ENCODE results near the gene MYO1D.

MYO1D gene

GRCh38 chr17:32486701-32487472, 390.0 kb downstream of the MYO1D start, which contains the start of gene CDK5R1:
CDK5R1 (plus strand) TSS chr17:32486993; CDS start chr17:32487621, 628 bp downstream.
- peak within 1 kb of the TSS; percentile 59 for H2AFZ ChIP-seq (ENCODE audit: low read depth)
- TF ChIP-seq CTCF (conservative IDR thresholded peaks at IDR 0.05; ENCODE audit: low read depth, low read length) = no peak
- H3K9ac ChIP-seq = peak within 1 kb of the TSS; percentile 14; the same call in 1 of the 2 replicates
- no peak within 1 kb of the TSS for H3K4me3 ChIP-seq (IDR thresholded peaks at IDR 0.05; ENCODE audit: insufficient read depth, low read depth, low read length)
- peaks cover 46% of the 10 kb centered on the region for H3K4me1 ChIP-seq (ENCODE audit: low read depth, poor library complexity, severe bottlenecking)
- H3K4me2 ChIP-seq = peak within 1 kb of the TSS; percentile 94
- H3K27me3 ChIP-seq (ENCODE audit: insufficient read depth, low read depth) = no peaks in the 10 kb centered on the region
- H3K36me3 ChIP-seq (ENCODE audit: insufficient read depth) = no peaks in the 10 kb centered on the region
- H4K20me1 ChIP-seq (ENCODE audit: insufficient read depth) = no peaks in the 10 kb centered on the region
- H3K79me2 ChIP-seq (ENCODE audit: insufficient read depth, low read depth) = no peaks in the 10 kb centered on the region
- no peak within 1 kb of the TSS for H3K27ac ChIP-seq

- Histone ChIP-seq H3K79me2 (ENCODE audit: insufficient read depth, low read depth) (no peaks in the 10 kb centered on the region), H3K4me2 (peak overlapping the region; percentile 19; the same call in 1 of the 2 replicates), H3K9ac (no peak overlapping the region), H3K27me3 (ENCODE audit: insufficient read depth, low read depth) (no peaks in the 10 kb centered on the region), H3K36me3 (ENCODE audit: insufficient read depth) (no peaks in the 10 kb centered on the region), H2AFZ (ENCODE audit: low read depth) (peak overlapping the region; percentile 59), H3K4me1 (ENCODE audit: low read depth, poor library complexity, severe bottlenecking) (peaks cover 52% of the 10 kb centered on the region), H3K27ac (no peak overlapping the region), H4K20me1 (ENCODE audit: insufficient read depth) (no peaks in the 10 kb centered on the region), H3K4me3 (IDR thresholded peaks at IDR 0.05; ENCODE audit: insufficient read depth, low read depth, low read length) (no peak overlapping the region)
- no peak for TF ChIP-seq CTCF (conservative IDR thresholded peaks at IDR 0.05; ENCODE audit: low read depth, low read length)
These were observed 390.7 kb downstream of the MYO1D start for GRCh38 chr17:32486111-32486700.

GRCh38 chr17:32485261-32486110, 391.4 kb downstream of the MYO1D start:
- Histone ChIP-seq H3K79me2 (ENCODE audit: insufficient read depth, low read depth) (no peaks in the 10 kb centered on the region), H4K20me1 (ENCODE audit: insufficient read depth) (no peaks in the 10 kb centered on the region), H3K27me3 (ENCODE audit: insufficient read depth, low read depth) (no peaks in the 10 kb centered on the region), H3K4me3 (IDR thresholded peaks at IDR 0.05; ENCODE audit: insufficient read depth, low read depth, low read length) (no peak overlapping the region), H3K4me2 (peak overlapping the region; percentile 19; the same call in 1 of the 2 replicates), H2AFZ (ENCODE audit: low read depth) (0 out of 2 replicates have a peak overlapping the region, but pooled peaks have one; percentile 59), H3K9ac (no peak overlapping the region), H3K36me3 (ENCODE audit: insufficient read depth) (0 out of 2 replicates have a peak, but pooled peaks cover 3% of the 10 kb centered on the region), H3K27ac (no peak overlapping the region), H3K4me1 (ENCODE audit: low read depth, poor library complexity, severe bottlenecking) (peaks cover 60% of the 10 kb centered on the region)
- TF ChIP-seq CTCF (conservative IDR thresholded peaks at IDR 0.05; ENCODE audit: low read depth, low read length) = no peak

- Histone ChIP-seq H3K9ac (no peak overlapping the region), H4K20me1 (ENCODE audit: insufficient read depth) (no peaks in the 10 kb centered on the region), H3K79me2 (ENCODE audit: insufficient read depth, low read depth) (no peaks in the 10 kb centered on the region), H3K36me3 (ENCODE audit: insufficient read depth) (0 out of 2 replicates have a peak, but pooled peaks cover 5% of the 10 kb centered on the region), H3K4me1 (ENCODE audit: low read depth, poor library complexity, severe bottlenecking) (peaks cover 68% of the 10 kb centered on the region), H3K4me2 (no peak overlapping the region), H3K4me3 (IDR thresholded peaks at IDR 0.05; ENCODE audit: insufficient read depth, low read depth, low read length) (no peak overlapping the region), H2AFZ (ENCODE audit: low read depth) (no peak overlapping the region), H3K27me3 (ENCODE audit: insufficient read depth, low read depth) (no peaks in the 10 kb centered on the region), H3K27ac (no peak overlapping the region)
- TF ChIP-seq CTCF (conservative IDR thresholded peaks at IDR 0.05; ENCODE audit: low read depth, low read length) = no peak
These were observed 392.3 kb downstream of the MYO1D start for GRCh38 chr17:32484628-32485027.
